HG03460 (cell line): Measurements from ENCODE around the gene PLXDC2.
"Not testable (repeated sequence)": the region's sequence is repeated elsewhere in the genome, so short reads cannot be mapped to it uniquely, and the experiment has no call there.

Source experiments
- ATAC-seq: cut with Tn5 transposase; IDR thresholded peaks from one replicate; pipeline ENCODE4 v1.9.1; 2021; ENCODE audit not compliant: unreplicated experiment

PLXDC2 gene

DNA sequence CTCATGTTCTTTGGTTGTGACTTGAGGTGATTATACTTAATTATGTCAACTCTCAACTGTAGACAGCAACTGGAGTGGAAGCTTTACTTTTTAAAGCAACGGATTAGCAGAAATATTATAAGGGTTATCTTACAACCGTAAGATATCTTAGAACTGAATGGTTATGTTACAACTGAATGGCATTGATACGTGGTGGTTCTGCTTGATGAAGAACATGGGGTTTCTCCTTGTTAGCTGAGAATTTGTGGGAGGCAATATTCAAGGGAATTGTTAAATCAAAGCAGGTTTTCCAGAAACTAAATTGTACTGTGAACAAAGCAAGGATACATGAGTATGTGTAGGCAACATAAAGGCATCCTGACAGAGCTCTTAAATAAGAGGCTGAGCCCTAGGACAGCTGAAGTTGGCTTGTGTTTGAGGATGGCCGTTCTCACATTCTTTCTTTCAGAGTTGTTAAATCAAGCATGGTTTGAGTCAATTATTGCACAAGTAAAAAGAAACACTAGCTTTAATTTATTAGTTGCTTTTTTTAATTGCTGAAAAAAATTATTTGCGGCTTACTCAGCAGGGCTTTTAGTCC lies 350.0 kb downstream of the PLXDC2 start:
- no peak for ATAC-seq

DNA sequence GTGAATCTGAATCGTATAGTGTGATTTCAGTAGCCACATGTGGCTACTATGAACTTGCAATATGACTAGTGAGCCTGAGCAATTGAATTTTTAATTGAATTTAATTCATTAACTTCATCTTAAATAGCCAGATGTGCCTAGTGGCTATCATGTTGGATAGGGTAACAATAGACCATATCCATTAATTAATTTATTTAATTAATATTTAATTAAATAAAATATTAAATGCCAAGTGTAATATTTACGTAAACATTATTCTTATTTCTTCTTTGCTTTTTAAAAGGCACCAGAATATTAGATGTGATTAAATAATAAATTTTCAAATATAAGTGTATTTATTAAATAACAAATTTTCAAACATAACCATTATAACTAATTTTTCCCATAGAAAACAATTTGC lies 354.4 kb downstream of the PLXDC2 start:
- ATAC-seq: no peak

DNA sequence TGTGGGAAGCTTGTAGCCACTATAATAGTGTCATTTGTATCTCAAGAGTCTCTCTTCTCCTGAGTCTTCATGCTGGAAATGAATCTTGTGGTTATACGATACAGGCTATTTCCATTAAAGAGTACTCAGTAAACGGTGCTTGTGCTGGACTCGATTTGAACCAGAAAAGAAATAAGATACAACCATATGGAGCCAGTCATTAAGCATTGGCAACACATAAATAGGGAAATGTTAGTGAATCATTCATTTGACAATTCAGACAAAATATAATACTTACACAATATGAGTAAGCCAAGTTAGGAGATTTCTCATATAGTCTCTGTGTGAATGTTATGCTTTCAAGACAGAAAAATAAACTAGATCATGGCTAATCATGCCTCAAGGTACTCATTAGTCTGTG lies 356.8 kb downstream of the PLXDC2 start:
- ATAC-seq: no peak

DNA sequence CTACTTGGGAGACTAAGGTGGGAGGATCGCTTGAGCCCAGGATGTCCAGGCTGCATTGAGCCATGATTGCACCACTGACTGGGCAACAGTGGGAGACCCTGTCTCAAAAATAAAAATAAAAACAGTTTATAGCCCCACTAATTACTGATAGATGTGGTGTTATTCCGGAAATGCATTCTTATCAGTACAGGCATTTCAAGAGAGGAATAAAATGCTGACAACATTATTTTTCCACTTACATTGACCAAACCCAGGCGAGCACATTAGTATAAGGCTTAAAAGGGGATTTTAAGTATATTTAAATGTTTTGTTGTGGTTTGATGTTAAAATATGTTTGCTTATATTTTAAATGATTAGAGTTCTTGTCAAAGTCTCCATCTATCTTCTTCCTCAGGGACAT lies 359.5 kb downstream of the PLXDC2 start:
- ATAC-seq: no peak

- ATAC-seq: no peak
Observed at GRCh38 chr10:20180766-20181165, 364.5 kb downstream of the PLXDC2 start.

GRCh38 chr10:20181434-20181833 lies 365.2 kb downstream of the PLXDC2 start:
- no peak for ATAC-seq

DNA sequence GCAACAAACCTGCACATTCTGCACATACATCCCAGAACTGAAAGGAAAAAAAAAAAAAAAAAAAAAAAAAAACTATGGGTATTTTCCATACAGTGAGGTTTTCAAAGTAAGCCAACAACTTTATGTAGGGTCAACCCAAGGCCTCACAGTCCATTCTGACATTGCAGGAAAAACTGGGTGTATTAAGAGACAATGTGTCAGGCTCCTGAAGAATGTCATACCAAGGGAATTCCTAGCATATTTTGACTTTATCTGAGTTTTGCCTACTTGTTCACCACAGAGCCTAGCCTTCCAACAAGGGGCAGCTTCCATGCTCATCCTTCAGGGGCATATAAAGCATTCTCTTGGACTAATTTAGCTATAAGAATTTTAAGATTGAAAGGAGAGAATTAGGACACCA lies 368.9 kb downstream of the PLXDC2 start:
- ATAC-seq: no peak

GRCh38 chr10:20191392-20191791 lies 375.2 kb downstream of the PLXDC2 start:
- ATAC-seq: not testable (repeated sequence)

- no peak for ATAC-seq
Observed at GRCh38 chr10:20195076-20195475, 378.8 kb downstream of the PLXDC2 start.

DNA sequence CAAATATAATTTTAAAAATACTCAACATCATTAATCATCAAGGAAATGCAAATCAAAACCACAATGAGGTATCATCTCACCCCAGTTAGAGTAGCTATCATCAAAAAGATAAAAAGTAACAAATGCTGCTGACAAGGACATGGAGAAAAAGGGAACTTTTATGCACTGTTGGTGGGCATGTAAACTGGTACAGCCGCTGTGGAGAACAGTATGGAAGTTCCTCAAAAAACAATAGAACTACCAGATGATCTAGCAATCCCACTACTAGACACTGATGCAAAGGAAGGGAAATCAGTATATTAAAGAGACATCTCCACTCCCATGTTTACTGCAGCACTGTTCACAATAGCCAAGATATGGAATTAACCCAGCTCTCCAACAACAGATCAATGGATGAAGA lies 384.5 kb downstream of the PLXDC2 start:
- no peak for ATAC-seq

DNA sequence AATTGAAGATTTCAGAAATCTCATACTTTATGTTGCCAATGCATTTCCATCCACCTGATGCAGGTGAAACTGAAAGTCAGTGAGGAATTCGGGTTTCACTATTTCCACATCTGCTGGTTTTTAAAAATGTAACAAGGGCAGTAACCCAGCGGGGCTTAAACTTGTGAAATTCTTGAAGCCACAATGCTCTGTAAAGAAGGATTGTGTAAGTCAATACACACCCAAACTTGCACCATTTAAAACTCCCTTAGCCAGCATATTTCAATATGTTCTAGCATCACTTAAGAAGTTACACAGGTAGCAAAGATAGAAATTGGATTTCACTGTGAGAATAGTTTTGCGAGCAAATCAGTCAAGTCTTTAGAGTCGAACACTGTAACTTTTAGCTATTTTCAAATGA lies 386.1 kb downstream of the PLXDC2 start:
- ATAC-seq: no peak

DNA sequence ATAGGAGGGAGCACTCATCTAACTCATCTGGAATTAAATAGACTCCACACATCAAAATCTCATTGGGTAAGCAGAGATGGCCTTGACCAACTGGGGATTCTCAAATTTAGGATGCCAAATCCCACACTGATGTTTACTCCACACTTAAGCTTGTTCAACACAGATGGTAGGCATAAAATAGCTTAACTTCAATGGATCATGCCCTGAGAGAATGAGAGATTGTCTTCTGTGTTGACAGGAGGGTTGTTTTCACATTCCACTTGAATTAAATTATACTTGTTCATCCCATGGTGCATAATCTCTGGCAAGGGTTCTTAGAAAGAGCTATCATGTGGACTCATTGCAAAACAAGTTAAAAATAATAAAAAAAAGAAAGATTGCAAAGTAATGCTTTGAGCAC lies 391.4 kb downstream of the PLXDC2 start:
- ATAC-seq: no peak

GRCh38 chr10:20209098-20209497 lies 392.9 kb downstream of the PLXDC2 start:
- ATAC-seq: not testable (repeated sequence)

GRCh38 chr10:20215547-20216152 lies 399.4 kb downstream of the PLXDC2 start:
- ATAC-seq: no peak

DNA sequence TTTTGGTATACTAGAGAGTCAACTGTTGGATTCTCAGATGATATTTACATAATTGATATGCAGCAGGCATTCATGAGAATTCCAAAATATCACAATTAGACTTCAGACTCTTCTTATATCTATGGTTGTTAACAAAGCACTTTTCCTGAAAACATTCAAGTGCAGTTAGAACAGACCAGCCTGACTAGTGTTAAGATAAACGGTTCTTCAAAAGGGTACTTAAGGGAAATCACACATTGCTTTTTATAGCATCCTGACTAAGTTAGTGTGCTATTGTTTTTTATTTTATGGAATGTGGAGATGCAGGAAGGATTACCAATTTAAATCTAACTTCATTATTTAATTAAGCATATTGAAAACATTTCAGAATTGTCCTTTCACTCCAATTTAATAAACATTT lies 405.1 kb downstream of the PLXDC2 start:
- ATAC-seq: no peak

DNA sequence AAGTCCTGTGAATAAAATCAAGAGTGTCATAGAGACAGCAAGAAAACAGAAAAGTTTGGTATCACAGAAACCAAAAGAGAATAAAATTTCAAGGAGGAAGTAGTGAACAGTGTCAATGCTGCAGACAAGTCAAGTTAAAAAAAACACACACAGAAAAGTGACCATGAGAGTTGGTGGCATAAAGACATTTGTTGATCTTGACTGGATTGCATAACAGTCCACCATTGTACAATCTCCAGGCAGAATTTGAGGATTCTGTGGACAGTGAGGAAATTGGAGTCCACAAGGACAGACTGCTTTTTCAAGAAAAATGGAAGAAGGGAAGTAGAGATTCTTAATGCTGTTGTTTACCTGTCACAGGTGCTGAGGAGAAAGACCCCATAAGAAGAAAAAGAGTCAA lies 412.5 kb downstream of the PLXDC2 start:
- no peak for ATAC-seq

GRCh38 chr10:20232079-20232705 lies 416.0 kb downstream of the PLXDC2 start:
- ATAC-seq: no peak

DNA sequence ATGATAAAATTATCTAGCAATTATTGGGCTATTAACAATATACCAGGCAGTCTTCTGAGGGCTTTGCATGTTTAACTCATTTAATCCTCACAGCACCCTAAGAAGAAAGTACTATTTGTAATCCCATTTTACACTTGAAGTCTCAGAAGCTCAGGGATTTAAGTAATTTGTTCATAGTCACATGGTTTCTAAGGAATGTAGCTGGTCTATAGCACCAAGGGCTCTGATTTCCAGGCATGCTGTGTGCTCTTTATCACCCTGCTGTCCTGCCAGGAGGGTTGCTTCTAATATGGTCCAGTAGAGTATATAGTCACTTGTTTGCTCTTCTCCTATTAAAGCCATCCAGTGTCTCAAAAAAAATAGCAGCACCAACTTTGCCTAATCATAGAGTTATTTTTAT lies 417.2 kb downstream of the PLXDC2 start:
- no peak for ATAC-seq

DNA sequence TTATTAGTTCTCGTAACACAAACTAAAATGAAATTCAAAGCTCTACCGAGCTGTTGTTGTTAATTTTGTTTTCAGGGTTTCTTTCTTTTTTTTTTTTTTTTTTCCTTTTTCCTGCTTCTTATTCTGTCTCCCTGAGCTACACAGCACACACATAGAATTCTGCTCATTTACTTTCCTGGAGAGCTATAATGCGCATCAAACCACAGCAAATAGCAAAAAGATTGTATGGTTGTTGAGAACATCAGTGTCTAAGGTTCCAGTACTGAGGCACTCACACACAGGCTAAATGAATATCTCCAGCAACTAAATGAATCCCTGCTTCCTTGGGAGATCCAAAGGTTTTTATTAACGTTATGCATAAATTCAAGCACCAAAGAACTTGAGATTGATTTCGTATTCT lies 418.3 kb downstream of the PLXDC2 start:
- no peak for ATAC-seq

- ATAC-seq: no peak
Observed at GRCh38 chr10:20237091-20237570, 420.9 kb downstream of the PLXDC2 start.

- ATAC-seq: no peak
Observed at GRCh38 chr10:20237586-20237985, 421.4 kb downstream of the PLXDC2 start.

GRCh38 chr10:20240643-20241042 lies 424.4 kb downstream of the PLXDC2 start:
- no peak for ATAC-seq

DNA sequence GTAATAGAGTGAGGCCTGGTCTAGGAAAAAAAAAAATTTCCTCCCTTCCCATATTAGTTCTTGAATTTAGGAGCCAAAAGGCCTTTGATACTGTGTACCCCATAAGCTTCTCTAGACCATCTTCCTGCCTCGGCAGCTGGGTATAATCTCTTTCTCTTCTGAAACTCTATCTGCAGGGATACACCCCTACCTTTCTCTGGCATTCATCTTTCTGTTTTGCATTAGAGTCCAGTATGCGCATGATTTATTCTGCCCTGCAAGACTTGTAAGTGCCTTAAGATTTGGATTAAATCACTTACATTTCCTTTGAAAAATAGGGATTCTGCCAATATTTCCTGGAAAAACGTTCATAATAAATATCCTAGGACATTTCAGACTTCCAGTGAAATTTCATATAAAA lies 431.2 kb downstream of the PLXDC2 start:
- no peak for ATAC-seq
